ENCODE results near the gene SAMM50.

The SAMM50 gene

DNA sequence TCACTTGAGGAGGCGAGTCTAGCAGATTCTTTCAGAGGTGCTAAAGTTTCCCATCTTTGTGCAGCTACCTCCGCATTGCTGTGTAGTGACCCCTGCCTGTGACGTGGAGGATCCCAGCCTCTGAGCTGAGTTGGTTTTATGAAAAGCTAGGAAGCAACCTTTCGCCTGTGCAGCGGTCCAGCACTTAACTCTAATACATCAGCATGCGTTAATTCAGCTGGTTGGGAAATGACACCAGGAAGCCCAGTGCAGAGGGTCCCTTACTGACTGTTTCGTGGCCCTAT lies 8.9 kb upstream of the SAMM50 start:
- DNase-seq, result no peak

DNA sequence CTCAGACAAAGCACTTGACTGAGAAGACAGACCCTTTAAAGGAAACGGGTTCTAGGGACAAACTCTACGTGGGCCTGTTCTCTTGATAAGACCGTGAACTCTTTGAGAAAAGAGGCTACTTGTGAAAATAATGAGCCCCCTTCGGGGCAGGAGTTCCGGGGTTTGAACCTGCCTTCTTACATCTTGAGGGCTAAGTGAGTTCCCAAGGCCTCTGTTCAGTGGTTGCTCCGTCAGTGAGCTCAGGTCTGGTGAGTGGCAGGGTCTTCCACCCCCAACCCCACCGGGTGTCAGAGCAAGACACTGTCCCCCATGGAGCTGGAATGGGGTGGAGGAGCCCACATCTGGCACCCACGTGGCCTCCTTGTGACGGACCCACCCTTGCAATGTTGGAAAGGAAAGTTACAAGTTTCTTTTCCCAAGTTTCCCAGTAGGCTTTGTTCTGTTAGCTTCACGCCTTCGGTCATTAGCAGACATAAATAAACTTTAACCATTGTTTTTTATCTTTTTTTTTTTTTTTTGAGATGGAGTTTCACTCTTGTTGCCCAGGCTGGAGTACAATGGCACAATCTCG lies 6.3 kb upstream of the SAMM50 start:
- no peak for DNase-seq

DNA sequence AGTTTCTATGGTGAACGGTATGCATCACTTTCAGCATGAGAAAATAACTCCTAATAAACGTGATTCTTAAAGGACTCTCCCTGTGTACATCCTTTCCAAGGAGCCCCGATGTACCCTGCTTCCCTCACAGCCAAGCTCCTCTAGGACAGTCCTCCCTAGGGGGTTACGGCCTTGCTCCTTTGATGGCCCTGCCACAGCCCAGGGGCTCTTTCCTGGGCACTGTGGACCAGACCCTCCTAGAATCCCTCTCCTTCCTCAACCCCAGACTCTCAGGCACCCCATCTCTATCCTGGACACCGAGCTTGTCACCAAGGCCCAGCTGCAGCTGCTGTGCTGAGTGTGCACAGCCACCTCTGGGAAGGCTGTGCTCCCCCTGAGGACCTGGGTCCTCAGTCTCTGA lies 3.9 kb upstream of the SAMM50 start:
- DNase-seq, result no peak

DNA sequence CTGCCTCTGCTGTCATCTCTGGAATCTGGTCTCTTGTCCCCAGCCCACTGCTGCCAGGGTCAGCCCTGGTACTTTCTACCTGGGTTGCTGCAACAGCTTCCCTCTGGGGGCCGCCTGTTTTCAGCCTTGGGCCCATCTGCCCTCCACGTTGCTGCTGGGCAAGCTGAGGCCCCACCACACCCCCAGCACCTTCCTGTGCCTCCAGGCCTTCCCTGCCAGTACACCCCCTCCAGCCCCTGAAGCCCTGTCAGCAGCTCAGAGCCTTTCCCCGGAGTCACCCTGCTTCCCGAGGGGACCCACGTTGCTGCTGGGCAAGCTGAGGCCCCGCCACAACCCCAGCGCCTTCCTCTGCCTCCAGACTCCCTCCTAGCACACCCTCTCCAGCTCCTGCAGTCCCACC lies 3.3 kb upstream of the SAMM50 start:
- no peak for DNase-seq

DNA sequence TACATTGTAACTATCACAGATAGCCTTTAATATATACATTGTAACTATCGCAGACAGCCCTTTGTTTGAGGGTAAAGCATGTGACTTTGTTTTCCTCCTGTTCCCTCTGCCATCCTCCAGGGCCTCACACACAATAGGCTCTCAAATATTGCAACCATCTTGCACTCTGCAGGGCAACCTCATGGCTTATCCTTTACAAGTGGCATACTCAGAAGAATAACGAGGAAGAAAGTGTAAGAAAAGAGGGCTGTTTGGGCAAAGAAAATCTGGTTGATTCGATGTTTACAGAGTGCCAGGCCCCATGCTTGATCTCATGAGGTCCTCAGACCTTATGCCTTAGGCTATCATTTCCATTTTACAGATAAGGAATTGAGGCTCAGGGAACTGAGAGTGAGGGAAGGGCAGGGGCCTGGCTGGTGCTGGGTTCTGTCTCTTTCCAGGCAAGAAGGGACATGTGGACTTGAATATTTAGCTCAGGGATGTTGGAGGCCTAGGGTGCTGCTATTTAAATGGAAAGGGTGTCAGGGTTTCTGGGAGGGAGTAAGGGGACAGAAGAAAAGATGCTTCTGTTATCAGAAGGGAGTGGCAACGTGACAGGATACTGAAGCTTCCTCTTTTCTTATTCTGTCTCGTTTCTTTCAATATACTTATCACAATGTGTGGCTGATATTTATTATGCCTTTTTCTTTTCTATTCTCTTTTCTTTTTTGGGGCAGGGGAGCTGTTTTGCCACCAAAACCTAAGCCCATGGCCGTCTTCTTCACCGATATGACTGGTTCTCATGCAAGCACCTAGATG lies 1.1 kb upstream of the SAMM50 start:
- DNase-seq, result no peak

DNA sequence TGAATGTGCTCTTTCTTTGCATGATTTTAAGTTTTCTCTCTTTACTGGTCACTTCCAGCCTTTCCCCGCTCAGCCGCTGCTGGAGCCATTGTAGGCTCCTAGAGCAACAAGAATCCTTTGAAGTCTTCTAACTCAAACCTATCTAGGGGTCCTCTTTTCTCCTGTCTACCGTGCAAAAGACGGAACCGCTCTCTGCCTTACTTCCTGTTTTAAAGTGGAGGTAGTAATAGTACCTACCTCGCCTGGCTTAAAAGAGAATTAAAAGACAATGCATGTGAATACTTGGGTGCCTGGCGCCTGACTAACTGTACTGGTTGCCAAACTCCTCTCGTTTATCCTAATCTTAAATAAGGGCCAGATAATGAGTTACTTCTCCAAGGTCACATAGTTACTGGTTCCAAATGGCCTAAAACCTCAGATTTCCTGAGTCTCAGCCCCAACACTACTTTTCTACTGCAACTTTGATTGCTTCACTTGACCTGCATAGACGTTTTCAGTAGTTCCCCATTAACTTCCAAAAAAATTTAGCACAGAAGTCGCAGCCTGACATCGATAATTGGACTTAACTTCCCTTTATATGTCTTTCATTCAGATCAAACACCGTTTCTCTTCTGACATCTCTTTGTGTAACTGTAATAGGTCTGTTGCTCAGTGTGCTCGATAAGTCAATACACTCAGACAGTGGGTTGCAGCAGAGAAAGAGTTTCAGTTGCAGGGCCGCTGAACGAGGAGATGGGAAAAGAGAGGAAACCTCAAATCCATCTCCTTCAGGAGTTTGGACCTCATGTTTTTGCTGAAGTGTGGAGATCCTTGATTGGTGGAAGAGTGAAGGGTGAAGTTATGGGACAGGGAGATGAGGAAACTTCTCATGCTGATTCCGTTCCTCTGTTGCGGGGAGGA lies 891 bp downstream of the SAMM50 start:
- DNase-seq, result no peak

DNA sequence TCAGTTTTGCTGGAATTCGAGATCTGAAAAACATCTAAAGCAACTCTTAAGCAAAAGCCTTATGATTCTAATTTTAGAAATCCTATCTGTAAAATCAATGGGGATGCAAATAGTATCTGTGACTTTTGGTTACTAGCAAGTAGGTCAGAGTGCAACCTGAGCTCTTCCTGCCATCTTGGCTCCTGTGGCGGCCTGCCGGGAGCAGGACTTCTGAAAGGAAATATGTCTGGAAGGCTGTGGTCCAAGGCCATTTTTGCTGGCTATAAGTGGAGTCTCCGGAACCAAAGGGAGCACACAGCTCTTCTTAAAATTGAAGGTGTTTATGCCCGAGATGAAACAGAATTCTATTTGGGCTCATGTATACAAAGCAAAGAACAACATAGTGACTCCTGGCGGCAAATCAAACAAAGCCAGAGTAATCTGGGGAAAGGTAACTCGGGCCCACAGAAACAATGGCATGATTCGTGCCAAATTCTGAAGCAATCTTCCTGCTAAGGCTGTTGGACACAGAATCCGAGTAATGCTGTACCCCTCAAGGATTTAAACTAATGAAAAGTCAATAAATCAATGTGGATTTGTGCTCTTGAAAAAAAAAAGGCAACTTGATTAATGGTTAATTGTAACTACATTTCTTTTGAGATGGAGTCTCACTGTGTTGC lies 1.7 kb downstream of the SAMM50 start:
- DNase-seq, result no peak

DNA sequence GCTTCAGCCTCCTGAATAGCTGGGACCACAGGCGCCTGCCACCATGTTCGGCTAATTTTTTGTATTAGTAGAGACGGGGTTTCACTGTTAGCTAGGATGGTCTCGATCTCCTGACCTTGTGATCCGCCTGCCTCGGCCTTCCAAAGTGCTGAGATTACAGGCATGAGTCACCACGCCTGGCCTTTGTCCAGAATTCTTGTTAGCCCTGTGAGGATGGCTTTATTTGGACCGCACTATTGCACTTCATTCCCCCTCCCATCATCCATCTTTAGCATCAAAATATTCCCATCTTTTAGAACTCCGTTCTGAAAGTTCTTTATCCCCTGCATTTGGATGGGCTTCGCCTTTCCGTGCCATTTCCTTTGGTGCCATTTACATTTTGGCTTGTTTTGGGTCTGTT lies 2.6 kb downstream of the SAMM50 start:
- DNase-seq, result no peak

DNA sequence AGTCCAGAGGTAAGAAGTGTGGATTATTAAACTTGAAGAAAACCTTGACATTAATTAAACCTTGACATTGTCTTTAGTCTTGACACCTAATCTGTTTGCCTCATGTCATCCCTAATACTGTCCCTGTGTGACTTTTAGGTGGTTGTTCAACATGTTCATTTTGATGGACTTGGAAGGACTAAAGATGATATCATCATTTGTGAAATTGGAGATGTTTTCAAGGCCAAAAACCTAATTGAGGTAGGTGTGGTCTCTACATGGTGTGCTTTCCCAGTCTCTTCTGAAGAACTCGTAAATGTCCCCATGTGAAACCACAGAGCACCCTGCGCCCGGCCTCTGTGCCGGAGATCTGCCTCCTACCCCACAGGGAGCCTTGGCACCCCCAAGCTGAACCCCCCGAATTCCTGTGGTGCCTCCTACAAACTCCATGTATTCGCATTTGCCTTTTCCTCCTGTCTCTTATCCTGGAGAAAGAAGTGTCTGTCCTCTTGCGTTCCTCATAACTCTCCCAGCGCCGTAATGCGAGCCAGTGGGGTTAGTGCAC lies 9.1 kb downstream of the SAMM50 start:
- no peak for DNase-seq

DNA sequence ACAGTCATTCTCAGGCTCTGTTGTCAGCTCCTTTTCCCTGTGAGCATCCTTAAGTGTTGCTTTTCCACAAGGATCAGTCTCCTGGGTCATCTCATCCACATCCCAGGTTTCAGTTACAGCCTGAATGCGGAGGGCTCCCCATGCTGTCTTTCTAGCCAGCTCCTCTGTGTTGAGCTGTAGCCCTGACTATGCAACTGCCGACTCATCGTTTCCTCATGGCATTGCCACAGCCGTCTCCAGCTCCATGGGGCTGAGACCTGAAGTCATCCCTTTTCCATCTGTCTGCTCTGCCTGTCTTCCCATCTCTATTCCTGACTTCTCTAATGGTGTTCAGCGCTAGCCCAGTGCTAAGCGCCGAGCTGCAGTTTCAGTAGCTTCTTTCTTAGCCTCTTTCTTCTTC lies 11.8 kb downstream of the SAMM50 start:
- DNase-seq, result no peak

DNA sequence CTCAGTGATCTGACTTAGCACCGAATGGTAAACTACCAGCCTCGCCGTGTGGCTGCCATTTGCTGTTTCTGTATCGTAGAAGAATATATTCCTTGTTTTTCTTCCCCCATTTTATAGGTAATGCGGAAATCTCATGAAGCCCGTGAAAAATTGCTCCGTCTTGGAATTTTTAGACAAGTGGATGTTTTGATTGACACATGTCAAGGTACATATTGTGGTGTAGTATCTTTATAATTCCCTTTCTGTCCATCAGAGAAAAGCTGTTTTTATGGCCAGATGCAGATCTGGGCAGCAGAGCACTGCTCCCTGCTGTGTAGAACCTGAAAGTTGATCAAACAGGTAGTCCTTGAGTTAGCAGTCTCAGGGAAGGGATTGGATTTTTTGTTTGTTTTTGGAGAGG lies 13.4 kb downstream of the SAMM50 start:
- no peak for DNase-seq

DNA sequence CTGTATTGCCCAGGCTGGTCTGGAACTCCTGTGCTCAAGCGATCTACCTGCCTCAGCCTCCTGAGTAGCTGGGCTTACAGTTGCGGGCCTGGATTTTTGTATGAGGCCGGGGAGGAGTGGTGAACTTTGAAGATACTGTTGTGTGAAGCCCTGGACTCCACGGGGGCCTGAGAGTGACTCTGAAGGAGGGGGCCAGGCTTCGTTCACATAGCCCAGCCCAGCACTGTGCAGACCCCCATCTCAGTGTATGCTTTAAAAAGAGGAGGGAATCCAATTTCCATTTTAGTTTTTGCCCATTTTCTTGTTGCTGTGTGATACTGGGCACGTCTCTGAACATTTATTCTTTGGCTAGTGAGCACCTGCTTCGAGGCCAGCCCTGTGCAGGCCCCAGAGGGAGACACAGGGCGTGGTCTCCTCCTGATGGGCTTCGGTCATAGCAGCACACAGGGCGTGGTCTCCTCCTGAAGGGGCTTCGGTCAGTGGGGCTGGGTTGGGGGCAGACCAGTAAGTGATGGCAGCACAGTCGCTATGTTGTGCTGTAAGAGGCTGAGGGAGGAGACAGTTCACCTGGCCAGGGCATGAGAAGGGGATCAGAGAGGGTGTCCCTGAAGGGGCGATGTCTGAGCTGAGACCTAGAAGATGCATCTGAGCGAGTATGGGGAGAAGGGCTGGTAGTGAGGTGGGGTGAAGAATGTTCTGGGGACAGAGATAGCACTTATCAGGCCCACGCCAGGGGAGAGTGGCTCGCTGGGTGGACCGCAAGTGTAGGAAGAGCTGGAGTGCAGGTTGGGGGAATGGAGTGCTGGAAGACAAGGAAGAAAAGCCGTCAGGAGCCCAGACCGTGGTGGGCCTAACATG lies 14.0 kb downstream of the SAMM50 start:
- no peak for DNase-seq

DNA sequence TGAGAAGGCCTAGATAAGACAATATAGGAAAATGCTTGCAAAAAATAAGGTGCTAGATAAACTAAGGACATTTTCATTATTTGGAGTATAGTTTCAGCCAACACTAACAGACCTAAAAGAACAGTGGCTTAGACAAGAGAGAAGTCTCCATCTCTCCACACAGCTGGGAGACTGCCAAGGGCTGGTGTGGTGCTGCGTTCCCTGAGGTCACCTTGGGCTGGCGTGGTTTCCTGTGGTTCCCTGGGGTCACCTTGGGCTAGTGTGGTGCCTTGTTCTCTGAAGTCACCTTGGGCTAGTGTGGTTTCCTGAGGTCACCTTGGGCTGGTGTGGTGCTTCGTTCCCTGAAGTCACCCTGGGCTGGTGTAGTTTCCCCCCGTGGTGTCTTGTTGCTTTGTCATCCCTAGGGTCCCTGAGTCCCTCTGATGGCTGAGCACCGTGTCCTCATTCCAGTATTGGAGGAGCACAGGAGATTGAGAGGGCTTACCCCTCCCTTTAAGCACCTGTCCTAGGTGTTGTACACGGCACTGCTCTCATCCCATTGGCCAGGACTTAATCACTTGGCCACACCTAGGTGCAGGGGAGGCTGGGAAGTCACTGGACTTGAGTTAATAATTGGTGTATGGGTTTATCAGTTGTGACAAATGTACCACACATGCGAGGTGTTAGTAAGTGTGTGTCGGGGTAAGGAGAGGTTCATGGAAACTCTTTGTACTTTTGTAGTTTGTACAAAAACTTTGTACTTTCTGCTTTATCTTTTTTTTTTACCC lies 14.9 kb downstream of the SAMM50 start:
- DNase-seq, result no peak

DNA sequence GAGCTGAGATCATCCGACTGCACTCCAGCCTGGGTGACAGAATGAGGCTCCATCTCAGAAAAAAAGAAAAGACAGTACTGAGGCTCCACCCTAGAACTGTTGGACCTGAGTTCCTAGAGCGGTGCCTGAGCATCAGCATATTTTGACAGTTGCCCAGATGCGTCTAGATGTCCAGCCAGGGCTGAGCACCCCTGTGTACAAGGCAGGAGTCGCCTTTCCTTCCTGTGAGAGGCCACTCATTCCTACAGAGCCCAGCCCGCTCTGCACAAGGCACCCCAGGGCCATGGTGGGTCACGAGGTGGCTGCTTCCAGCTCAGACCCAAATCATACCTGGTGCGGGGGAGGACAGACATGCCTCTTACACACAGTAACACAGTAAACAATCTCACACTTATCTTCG lies 15.9 kb downstream of the SAMM50 start:
- DNase-seq, result no peak

DNA sequence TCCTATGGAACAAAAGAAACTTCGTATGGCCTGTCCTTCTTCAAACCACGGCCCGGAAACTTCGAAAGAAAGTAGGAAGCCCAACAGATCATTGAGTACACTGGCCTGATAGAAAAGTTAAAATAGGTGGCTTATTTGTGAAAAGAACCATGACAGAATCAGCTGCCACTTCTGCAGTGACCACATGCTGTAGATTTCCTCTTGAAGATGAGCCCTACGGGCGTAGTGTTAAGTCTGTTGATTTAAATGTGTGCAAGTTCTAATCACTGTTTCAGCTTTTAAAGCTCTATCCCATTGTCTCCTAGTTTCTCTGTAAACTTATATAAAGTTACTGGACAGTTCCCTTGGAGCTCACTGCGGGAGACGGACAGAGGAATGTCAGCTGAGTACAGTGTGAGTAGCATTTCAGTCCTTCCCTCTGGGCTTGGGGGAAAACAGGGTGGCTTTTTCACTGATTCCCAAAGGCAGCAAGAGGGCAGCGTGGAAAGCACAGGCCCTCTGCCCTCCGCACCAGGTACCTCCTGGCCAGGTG lies 17.8 kb downstream of the SAMM50 start:
- no peak for DNase-seq

DNA sequence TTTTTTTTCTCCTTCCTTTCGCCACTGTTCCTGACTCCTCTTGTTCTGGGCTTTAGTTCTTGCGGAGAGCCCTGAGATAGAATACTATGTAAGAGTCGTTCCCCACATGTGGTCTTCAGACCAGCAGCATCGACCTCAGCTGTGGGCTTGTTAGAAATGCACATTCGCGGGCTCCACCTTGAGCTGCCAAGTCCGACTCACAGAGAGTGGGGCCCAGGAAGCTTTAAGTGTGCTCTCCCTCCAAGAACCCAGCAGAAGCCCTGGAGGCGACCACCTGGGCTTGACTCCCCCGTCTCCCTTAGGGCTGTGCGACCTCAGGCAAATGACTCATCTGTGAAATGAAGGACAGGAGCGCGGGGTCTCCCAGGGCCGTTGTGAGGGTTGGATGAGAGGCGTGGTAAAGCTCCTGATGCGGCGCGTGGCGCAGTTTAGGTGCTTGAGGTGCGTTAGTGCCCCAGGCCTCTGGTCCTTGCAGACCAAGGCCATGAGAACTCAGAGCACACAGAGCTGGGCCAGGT lies 18.8 kb downstream of the SAMM50 start:
- DNase-seq, result no peak

DNA sequence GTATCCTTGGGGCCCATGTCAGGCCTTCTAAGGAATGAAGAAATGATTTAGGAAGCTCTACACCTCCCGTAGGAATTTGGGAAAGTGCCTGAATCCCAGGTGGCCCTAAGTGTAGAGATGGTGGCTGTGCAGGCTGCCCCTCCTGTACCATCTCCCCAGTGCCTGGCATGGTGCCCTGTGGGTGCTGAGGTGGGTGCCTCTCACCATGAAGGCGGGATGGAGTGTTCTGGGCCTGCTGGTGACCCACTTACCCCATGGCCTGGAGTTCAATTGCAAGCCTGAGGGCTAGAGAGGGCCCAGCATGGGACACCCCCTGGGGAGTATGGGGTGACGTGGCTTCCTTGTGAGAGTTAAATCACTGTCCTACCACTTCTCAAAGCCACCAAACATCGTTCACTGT lies 19.8 kb downstream of the SAMM50 start:
- DNase-seq, result no peak

DNA sequence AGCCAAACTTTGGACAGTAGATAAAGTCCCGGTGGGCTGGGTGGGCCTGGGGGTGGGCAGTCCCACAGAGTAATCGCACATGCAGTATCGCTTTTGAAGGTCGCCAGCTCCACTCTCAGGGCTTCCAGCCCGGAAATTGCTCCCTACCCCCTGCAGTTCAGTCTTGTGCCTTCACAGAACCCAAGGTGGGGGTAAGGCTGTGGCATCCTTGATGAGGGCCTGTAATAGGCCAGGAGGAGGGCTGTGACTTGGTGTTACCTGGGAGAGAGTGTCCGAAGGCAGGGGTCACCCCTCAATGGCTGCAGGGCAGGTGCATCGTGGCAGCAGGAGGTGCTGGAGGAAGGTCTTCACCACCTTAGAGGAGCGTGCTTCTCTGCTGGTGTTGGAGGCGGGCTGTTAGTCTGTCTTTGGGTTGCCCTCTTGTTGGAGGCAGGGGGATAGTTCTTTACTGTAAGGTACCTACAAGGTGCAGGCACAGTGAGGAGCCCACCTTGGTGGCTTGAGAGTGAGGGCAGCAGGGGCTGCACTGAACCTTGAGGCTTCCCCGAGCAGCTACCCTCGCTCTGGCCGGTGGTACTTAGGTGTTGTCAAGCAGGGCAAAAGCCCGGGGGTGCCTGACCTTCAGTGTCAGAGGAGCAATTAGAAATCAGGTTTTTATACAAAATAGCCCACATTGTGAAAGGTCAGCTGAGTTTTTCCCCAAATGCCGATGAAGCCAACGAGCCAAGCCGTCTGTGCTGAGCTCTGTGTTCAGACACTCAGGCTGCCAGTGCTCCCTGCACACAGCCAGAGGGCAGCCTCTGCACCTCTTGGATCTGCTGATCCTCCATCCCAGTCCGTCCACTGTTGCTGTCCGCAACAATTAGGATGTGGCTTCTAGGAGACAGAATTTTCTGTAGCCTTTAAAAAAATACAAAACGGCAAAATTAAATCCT lies 21.9 kb downstream of the SAMM50 start:
- DNase-seq, result no peak

DNA sequence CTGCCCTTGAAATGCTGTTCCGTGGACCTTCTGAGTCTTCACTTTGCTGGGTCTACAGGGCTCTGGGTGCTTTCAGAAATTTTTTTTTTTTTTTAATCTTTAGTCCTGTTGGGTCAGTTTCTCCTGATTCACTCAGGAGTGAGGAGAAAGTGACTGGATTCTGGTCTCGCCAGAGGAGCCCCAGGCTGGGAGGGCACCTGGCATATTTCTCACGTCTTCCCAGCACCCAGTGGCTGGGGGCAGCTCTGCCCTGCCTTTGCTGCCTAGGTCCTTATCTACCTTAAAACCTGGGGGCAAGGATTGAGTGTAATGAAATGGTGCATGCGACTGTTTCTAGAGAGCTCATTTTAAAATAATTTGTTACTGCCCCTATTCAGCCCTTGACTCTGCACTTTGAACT lies 23.3 kb downstream of the SAMM50 start:
- no peak for DNase-seq

DNA sequence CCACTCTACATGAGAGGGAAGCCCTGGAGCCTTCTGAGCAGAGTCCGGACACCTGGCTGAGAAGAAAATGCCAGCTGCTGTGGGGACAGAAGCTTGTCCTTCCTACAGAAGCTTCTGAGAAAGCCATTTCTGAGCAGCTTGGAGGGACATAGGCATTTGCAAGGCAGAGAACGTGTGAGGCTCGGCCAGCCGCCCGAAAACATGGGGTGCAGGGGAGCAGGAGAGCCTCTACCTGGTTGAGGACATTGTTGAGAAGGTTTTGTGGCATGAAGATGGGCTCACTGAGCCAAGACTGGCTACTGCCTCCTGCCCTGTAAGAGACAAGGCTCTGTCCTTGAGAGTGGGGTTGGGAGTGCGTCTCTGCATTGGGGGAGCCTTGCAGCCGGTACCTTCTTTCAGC lies 25.3 kb downstream of the SAMM50 start:
- DNase-seq, result no peak

Measured in NCI-H2171 (cell line).